ENCODE data around the gene ERCC6L2. TPM values are rescaled to one million over a fixed set of nuclear protein-coding genes. Genes with fewer than 3 reads are reported as not detected.

Gene ERCC6L2
- total and polyA plus RNA-seq, 2 of the 4 experiments (the other 2 are of a cell fraction), result 13.0 to 67.6 TPM

DNA sequence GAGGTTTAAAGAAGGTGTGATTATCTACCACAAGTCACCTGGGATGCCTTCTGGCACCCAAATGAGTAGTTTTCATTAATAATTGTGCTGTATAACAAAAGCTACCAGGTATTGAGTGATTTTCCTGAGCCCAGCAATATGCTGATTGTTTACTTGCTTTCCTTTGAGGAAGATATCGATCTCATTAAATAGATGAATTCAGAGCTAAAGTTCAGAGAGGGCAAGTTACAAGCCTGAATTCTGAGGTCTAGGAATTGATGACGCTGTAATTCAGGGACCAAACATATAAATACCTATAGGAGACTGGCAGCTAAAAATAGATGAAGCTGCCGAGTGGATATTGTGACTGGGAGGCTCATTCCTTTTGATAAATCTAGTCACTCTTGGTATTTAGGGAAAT lies 1.1 kb downstream of the ERCC6L2 start (continued):
- TF ChIP-seq, protein P1, sequence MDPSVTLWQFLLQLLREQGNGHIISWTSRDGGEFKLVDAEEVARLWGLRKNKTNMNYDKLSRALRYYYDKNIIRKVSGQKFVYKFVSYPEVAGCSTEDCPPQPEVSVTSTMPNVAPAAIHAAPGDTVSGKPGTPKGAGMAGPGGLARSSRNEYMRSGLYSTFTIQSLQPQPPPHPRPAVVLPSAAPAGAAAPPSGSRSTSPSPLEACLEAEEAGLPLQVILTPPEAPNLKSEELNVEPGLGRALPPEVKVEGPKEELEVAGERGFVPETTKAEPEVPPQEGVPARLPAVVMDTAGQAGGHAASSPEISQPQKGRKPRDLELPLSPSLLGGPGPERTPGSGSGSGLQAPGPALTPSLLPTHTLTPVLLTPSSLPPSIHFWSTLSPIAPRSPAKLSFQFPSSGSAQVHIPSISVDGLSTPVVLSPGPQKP (IDR thresholded peaks at IDR 0.05; ENCODE audit: borderline replicate concordance, low read depth, low read length), result no peak
- TF ChIP-seq RFX5 (IDR thresholded peaks at IDR 0.05; ENCODE audit: low read depth, low read length) (no peak), MAZ (IDR thresholded peaks at IDR 0.05; ENCODE audit: borderline replicate concordance, low read depth, low read length) (no peak)

DNA sequence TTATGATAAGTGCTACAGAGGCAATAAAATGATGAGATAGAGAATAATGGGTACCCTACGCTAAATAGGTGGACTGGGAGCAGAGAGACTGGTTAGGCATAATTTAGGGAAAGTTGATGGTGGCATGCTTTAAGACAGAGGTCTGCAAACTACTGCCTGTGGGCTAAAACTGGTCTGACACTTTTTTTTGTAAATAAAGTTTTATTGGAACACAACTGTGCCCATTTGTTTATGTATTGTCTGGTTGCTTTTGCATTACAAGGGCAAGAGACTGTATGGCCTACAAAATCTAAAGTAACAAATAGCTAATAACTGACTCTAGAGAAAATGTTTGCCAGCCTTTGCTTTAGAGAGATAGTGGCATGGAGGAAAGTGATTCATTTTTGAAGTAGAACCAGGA lies 2.5 kb downstream of the ERCC6L2 start:
- no peak overlapping the region for H4K5ac ChIP-seq (ENCODE audit: low read depth, low read length)
- ATAC-seq (ENCODE audit: low read depth) (no peak), DNase-seq (no peak)
- dilution Hi-C loops (cut with HindIII; ENCODE audit: low sequenced_read_pairs, unreplicated experiment), result no loop called here
- intact Hi-C loops (cut with micrococcal nuclease), result loop anchor here (5.0 kb wide), 3 partner anchors 106 to 561 kb away; partner anchors contain the start of gene FANCC
- no peak overlapping the region for H3K14ac ChIP-seq (replicated peaks; ENCODE audit: low read depth, low read length)
- ChIA-PET POLR2A (ENCODE audit: unreplicated experiment) (no interaction called here), CTCF (no interaction called here)
- no CpG with 5 or more reads among the region's 1 CpG for WGBS, 2 experiments (ENCODE audit: extremely low coverage in 2 of 2, insufficient read length in 1 of 2)
- H4K20me1 ChIP-seq (ENCODE audit: insufficient read depth, low read length), result peaks cover 9% of the 10 kb centered on the region; the same call in 1 of the 2 replicates
- H2AK5ac ChIP-seq (ENCODE audit: low read depth, low read length), result no peak overlapping the region
- H3K4me2 ChIP-seq (ENCODE audit: low read depth, low read length), result no peak overlapping the region
- no peak overlapping the region for H3K56ac ChIP-seq (ENCODE audit: extremely low read depth, insufficient read depth, low read length)
- no peak overlapping the region for H2AK9ac ChIP-seq (replicated peaks; ENCODE audit: low read depth, low read length, poor library complexity)
- TF ChIP-seq FOS (IDR thresholded peaks at IDR 0.05; ENCODE audit: low read depth, low read length), result no peak
- no peak for TF ChIP-seq MAFK (IDR thresholded peaks at IDR 0.05; ENCODE audit: low read depth, low read length)
- no peak for TF ChIP-seq POLR2A (IDR thresholded peaks at IDR 0.05; ENCODE audit: low read depth, low read length)
- TF ChIP-seq NFE2L2 (IDR thresholded peaks at IDR 0.05; ENCODE audit: low read depth, low read length), result no peak
- TF ChIP-seq RFX5 (IDR thresholded peaks at IDR 0.05; ENCODE audit: low read depth, low read length), result no peak
- no peak for TF ChIP-seq CHD1 (IDR thresholded peaks at IDR 0.05; ENCODE audit: low read depth, low read length)
- no peak for TF ChIP-seq MXI1 (IDR thresholded peaks at IDR 0.05; ENCODE audit: borderline replicate concordance, low read depth, low read length)
- TF ChIP-seq CEBPB (IDR thresholded peaks at IDR 0.05; ENCODE audit: low read depth, low read length), result no peak
- no peak for TF ChIP-seq BHLHE40 (IDR thresholded peaks at IDR 0.05; ENCODE audit: low read depth, low read length)
- H3K23ac ChIP-seq (ENCODE audit: low read depth, low read length), result no peak overlapping the region
- H2BK5ac ChIP-seq (ENCODE audit: low read depth, low read length, poor library complexity, severe bottlenecking), result no peak overlapping the region
- H4K8ac ChIP-seq (ENCODE audit: low read depth in 2 of 2, low read length in 2 of 2), result no peak overlapping the region
- no peak overlapping the region for H4K91ac ChIP-seq (ENCODE audit: insufficient read depth, low read depth, low read length)
- H2BK120ac ChIP-seq (ENCODE audit: low read depth, low read length), result no peak overlapping the region
- peaks cover 4% of the 10 kb centered on the region for H3K9me1 ChIP-seq (ENCODE audit: insufficient read depth, low read length)
- peaks cover 2% of the 10 kb centered on the region for H3K4me1 ChIP-seq (ENCODE audit: control insufficient read depth, insufficient read depth, low read length)
- peaks cover 17 to 42% of the 10 kb centered on the region in 2 experiments for H3K79me1 ChIP-seq (ENCODE audit: low read depth in 1 of 2, low read length in 2 of 2)
- H2BK15ac ChIP-seq (ENCODE audit: low read depth, low read length), result no peak overlapping the region
- no peaks in the 10 kb centered on the region for H3K27me3 ChIP-seq (ENCODE audit: control insufficient read depth, insufficient read depth, low read length)
- no peak overlapping the region for H3K4ac ChIP-seq (ENCODE audit: low read depth, low read length)
- no peak overlapping the region for H2BK20ac ChIP-seq (ENCODE audit: low read depth, low read length)
- H3K27ac ChIP-seq (ENCODE audit: insufficient read depth, low read length), result no peak overlapping the region
- no peaks in the 10 kb centered on the region for H3K9me3 ChIP-seq (ENCODE audit: control insufficient read depth, insufficient read depth, low read length)
- H2AFZ ChIP-seq (replicated peaks; ENCODE audit: low read length, poor library complexity), result no peak overlapping the region
- H3K18ac ChIP-seq (ENCODE audit: low read depth, low read length), result no peak overlapping the region
- no TSS peak for BruUV-seq (replicated peaks)
- H3K9ac ChIP-seq (ENCODE audit: low read depth, low read length), result no peak overlapping the region
- in situ Hi-C loops (cut with MboI; ENCODE audit: low sequenced_read_pairs), result loop anchor here (10.0 kb wide), 1 partner anchor 363 kb away; the partner anchor contains the start of gene PTCH1
- no peak overlapping the region for H3K4me3 ChIP-seq (ENCODE audit: insufficient read depth, low read depth, low read length)
- H3K36me3 ChIP-seq (ENCODE audit: control insufficient read depth, insufficient read depth, low read length), result peaks cover 2% of the 10 kb centered on the region; the same call in 1 of the 2 replicates
